Stimulated activated CD8-positive, alpha-beta memory T cell treated with anti-CD3 and anti-CD28 coated beads, Interleukin-7, amount 100 ng/mL, for 48 hours (primary cell): Measurements from ENCODE around the gene CLVS2.

ENCODE experiments used
- DNase-seq, 2 donors: peaks; one replicate each; pipeline ENCODE4 v3.0.0-alpha.2; 2020; ENCODE audit warnings: low read depth in 1 of 2; ENCODE audit errors: extremely low read depth in 1 of 2

CLVS2 gene

DNA sequence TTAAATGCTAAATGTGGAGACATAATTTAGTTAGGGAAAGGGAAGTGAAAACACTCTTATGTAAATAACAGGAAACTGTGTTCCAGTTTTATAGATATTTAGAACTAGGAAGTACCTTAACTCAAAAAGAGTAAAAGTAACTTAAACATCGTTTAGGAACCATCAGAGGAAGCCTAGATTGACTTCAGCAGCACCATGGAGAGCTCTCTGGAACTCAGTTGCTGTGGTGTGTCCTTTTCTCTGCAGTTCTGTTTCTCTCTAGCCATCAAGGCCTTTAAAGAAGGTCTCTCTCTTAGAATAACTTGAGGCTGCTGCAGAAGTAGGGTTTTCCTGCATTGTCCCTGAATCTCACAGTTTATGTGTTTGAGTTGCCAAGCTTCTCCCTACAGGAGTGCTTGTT lies 26.9 kb downstream of the CLVS2 start:
- DNase-seq = no peak

DNA sequence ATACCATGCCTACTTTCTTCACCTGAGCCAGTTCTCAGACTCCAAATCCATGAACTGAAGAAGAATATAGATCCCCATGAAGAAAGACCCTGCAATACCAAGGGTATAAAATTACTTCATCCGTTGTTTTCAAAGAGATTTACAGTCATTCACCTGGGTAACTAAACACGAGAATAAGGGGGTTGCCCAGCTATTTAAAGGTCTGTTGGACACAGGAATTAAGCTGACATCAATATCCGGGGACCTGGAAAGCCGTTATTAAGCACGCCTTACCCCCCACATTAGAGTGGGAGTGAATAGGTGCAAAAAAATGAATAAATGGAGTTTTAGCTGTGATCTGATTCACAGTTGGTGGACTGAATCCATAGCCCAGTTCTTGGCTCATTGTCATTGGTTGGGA lies 28.9 kb downstream of the CLVS2 start:
- DNase-seq = no peak

DNA sequence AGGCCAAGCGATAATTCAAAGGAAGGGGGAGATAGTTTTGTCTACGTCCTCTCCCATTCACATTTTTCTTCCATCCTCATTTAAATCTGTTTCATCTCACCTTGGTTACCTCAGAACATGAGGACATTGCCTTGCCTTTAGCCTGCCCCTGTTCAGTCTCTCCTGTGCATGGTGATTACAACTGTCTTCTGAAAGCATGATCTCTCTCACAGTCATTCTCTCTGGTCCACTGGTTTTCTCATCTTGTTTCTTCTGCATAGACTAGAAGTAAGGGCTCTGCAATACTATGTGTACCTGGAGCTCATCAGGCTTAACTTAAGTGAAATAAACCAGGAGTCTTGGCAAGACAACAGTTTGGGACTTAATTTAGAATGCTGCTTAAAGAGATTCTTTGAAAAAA lies 31.4 kb downstream of the CLVS2 start:
- DNase-seq = no peak

DNA sequence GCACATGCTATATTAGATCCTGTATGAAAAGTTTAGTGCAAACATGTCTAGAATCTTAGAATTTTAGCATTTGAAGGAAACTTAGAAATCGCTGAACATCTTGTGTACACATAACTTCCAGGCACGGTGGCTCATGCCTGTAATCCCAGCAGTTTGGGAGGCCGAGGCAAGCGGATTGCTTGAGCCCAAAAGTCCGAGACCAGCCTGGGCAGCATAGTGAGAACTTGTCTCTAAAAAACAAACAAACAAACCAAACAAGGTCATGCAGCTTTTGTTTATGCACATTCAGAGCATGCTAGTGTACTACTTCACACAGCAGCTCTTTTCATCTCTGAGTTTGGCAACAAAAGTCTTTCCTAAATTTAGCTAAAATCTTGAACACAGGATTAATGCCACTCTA lies 32.2 kb downstream of the CLVS2 start:
- no peak for DNase-seq

DNA sequence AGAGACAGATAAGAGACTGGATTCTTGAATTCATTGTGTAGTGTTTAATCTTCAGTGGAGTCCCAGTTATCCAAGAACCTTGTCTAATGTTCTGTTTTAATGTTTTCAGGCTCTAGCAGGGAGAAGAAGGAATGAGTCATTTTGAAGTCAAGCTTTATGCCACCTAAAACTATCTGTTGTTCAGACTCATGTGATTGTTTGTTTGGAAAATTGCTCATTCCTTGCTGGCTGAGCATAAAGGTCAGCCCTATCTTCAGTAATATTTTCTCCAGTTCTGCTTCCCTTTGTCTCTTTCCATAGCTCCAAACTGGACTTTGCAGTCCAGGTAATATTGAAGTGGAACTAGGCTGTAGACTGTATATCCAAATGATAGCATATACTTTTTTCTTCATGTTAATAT lies 34.2 kb downstream of the CLVS2 start:
- no peak for DNase-seq

DNA sequence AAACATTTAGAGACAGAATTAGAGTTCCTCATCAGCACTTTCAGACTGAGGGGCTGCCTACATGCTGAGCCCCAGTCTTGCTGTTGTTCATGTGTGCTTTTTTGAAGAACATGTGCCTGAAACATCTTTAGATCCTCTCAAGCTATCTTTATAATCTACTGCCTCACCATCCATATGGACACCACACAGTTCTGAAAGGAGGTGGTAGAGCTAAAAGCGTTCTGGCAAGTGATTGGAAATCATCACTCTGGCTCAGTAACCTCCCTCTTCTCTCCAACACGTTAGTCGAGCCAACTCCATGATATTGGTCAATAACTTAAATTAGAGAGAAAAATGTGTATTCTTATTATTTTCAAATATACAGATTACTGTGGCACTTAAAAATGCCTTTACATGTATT lies 40.6 kb downstream of the CLVS2 start:
- no peak for DNase-seq

DNA sequence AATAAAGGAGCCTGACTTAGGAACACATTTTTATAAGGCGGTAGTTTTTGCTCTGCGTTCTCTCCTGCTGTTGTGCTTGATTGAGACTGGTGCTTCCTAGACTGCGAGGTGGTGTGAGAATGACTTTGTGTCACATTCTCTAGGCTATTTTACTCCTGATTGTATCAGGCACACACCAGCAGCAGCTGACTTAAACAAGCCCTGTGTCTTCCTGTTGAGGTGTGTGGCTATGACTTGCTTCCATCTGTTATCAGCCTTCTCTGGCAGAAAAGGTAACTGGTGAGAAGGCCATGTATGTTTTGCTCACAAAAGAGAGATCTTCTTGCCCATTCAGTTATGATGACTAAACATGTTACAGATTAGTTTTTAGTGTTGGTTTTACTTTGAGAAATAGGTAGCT lies 43.4 kb downstream of the CLVS2 start:
- no peak for DNase-seq

DNA sequence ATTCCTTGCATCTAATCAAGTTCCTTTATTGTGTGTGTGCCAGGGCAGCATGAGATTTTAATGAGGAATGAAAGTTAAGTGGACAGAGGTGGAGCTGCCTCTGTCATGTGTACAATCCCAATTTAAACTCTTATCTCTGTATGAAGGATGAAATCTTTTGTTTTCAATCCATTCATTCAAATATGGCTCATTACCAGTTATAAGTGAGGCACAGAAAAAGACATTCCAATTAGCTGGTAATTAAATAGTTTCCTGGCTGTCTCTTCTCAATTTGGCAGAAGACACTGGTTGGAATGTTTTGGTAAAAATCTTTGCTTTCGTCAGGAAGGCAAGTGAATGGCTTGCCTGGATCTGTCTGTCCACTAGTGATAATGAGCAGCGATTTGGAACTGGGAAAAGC lies 46.4 kb downstream of the CLVS2 start:
- no peak for DNase-seq

DNA sequence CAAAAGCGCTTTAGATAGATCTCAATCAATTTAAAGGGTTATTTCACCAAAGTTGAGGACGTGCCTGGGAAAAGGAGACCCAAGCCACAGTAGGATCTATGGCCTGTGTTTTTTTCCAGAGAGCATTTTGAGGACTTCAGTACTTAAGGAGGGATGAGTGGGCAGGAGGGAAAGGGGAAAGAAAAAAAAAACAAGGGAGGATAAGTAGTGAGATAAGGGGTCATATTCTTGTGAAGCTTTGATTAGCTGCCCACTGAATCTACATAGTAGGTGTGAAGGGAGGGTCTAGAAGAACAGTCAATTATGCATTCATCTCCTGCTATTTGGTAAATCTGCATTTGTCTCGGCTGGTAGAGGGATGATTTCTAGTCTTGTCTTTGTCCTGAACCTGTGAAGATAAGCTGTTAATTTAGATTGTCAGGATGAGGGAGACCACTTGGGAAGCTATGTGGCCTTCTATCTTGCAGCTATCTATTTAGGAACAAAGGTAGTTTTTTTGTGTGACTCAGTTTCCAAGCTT lies 48.4 kb downstream of the CLVS2 start:
- no peak for DNase-seq

DNA sequence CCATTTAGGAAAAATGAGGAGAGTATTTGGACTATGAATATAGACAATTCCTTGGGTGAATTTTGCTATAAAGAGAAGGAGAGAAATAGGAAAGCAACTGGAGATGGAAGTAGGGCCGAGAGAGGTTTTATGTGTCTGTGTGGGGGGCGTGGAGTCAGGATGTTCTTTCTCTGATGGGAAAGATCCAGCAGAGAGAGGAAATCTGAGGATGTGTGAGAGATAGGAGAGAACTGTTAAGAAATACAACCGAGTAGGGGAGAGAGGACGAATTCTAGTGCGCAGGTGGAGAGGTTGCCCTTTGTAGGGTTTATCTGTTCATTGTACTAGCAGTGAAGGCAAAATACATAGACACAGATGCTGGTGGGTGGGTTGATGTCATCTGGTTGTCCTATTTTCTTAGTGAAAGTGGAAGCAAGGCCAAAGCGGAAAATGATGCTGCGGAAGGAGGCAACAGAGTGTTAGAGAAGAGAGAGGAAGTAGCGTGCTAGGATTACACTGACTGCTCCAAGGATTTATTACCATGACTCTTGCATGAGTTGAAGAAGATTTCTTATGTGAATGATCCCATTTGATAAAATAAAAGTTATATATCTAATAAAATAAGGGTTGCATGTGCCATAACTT lies 57.7 kb downstream of the CLVS2 start:
- no peak for DNase-seq

DNA sequence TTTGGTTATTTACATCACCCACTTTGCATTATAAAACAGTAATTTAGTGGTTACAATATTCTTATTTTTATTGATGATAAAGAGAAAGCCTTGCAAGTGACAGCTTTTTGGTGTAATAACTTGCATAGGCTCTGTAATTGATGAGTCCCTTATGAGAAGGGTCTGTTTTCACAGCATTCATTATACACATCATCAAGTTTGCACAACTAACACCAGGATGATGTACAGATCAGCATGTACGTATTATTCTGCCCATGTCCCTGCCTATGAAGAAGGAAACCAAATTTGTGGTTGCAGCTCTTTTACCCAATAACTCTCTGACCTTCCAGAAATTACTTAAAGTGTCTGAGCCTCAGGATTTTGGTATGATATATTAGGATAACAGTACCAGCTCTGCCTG lies 59.2 kb downstream of the CLVS2 start:
- no peak for DNase-seq

DNA sequence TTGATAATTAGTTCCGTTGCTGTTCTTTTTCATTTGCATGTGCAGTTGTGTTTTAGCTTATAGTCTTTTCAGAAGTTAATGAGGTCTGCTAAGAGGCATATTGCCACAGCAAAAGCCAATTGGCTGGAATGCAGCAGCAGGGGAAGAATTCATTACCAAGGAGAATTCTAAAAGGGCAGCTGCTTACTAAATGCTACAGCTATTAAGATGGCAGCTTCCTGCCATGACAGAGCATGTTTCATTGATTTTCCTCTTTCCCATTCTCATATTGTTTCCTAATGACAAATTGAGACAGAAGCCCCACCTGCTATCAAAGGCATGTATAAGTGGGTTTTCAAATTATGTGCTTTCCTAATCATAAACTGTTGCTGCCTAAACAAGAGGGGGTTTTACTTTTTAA lies 66.6 kb downstream of the CLVS2 start:
- no peak for DNase-seq

DNA sequence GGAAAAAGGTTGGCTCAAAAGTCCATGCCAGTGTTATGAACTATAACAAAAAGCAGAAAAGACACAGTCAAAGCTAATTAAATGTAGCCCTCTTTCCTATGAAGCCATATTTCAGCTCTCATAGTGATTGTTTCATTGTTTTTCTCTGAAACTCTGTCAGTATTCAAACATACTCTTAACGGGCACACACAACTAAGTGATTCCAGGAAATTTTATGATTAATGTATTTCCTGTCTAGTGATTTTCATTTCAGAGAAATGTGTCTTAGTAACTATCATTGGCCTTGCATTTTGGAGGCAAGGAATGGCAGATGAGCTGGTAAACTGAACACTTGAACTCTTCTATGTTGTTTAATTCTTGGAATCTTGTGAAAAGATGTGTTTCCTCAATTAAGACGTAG lies 68.0 kb downstream of the CLVS2 start:
- DNase-seq = no peak

DNA sequence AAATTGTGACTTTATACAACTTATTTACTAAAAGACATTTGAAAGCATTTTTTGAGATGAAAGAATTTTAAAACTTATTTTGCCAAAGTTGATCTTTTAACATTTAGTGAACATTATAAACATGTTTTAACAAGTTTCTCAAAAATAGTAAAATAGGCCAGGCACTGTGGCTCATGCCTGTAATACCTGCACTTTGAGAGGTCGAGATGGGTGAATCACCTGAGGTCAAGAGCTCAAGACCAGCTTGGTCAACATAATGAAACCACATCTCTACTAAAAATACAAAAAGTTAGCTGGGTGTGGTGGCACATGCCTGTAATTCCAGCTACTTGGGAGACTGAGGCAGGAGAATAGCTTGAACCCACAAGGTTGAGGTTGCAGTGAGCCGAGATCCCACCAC lies 78.6 kb downstream of the CLVS2 start:
- DNase-seq = no peak

DNA sequence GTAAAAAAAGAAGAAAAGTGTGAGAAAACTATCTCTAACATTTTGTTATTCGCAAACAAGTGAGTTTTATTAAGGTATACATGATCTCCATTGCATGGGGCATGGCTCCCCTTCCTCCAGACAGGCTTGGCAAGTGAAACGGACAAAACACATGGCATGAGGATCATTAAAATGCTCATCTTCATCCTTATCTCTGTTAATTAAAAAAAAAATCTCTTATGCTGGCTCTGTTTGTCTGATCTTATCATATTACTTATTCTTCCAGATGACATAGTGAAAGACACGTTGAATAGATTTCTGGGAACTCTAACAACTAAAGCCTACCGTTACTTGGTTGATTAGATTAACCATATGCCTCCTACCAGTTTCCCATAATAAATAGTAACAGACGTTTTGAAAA lies 89.4 kb downstream of the CLVS2 start:
- DNase-seq = no peak

DNA sequence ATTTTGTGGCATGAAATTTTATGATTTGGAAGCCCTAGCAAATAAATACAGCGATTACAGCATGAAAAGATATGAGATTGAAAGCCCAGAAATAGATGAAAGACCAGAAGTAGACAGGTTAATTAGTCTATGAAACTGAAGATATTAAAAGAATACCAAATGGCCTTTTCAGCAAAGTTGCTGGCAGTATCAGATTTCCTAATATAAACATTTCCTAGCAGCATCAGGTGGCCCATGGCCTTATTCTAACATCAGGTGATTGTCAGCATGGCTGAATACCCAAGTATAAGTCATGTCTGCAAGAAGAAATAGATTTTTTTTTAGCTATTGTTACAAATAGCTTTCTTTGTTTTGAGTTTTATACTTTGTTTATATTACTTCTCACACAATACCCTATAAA lies 93.2 kb downstream of the CLVS2 start:
- no peak for DNase-seq

DNA sequence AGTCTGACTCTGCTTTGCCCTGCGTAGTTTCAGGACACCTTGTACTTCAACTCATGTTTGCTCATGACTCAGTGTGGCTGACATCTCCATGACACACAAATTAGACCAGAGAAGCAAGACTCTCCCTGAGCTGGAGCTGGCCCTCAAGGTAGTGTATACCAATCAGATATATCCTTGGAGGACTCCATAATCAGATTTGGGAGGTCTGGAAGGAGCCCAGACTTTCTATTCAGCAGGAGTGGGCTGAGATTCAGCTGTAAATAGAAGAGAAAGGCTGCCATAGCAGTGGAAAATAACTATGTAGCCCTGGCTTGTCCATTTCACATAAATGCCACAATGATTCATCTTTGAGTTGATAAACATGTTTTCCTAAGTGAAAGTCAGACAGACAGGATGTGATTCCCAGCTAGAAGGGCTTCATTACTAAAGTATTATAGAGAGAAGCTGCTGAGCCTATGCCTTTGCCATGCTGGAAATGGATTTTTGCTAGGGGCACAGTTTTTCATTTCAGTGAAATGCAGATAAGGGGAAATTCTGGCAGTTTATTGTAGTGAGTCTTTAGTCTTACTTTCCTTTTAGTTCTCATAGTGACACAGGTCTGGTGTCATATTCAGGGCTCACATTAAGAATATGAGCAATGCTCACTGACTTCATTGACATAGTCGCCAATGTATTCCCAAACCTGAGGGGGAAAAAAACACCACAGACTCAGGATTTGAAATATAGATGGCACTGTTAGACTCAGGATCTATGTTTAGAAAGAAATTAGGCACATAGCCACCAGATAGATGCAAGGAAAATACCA lies 95.3 kb downstream of the CLVS2 start:
- no peak for DNase-seq

DNA sequence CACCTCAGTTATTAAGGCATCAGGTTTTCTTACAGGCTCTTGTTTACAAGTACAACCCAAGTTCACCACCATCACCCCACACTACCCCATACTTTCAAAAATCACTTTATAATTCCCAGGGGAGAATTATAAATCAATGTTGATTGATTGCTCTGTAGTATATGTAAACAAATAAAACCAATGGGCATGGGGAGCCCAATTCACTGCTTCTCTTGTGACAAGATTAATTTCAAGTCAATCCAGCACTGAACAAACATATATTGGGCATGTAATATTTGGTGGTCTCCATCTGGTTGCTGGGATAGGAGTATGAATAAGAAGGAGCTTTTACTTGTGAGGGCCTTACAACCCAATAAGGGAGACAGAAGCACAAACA lies 95.8 kb downstream of the CLVS2 start:
- no peak for DNase-seq

DNA sequence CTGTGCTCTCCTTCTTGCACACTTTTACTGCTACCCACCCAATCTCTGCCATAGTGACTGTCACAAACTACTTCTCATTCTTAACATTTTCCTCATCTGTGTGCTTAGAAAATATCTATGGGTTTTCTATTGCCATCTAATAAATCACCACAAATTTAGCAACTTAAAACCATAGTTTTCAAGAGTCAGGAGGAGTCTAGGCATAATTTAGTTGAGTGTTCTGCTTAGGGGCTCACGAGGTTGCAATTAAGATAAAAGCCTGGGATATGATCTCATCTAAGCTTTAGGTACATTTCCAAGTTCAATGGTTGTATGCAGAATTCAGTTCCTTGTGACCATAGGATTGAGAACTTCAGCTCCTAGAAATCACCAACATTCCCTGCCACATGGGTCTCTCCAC lies 98.8 kb downstream of the CLVS2 start:
- DNase-seq = no peak

DNA sequence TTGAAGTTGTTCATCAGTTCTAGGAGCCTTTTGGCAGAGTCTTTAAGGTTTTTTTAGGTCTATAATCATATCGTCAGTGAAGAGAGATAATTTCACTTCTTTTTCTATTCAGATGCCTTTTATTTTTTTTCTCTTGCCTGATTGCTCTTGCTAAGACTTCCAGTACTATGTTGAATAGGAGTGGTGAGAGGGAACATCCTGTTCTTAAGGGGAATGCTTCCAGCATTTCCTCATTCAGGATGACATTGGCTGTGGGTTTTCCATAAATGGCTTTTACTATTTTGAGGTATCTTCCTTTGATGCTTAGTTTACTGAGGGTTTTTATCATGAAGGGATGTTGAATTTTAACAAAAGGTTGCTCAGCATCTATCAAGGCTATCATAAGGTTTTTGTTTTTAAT lies 109.5 kb downstream of the CLVS2 start:
- no peak for DNase-seq

DNA sequence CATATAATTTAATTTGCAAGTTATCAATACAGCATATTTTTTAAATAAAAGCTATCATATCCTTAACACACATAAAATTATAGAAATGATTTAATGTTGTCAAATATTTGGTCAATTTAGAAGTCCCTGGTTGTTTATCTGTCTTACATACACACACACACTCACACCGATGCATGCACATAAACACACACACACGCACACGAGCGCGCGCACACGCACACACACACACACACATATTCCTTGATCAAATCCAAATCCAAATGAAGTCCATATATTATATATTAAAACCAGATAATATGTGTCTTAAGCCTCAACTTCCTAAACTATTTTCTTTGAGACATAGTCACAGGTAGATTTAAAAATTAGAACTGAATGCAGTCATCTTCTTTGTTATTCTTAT lies 120.3 kb downstream of the CLVS2 start:
- DNase-seq = no peak

DNA sequence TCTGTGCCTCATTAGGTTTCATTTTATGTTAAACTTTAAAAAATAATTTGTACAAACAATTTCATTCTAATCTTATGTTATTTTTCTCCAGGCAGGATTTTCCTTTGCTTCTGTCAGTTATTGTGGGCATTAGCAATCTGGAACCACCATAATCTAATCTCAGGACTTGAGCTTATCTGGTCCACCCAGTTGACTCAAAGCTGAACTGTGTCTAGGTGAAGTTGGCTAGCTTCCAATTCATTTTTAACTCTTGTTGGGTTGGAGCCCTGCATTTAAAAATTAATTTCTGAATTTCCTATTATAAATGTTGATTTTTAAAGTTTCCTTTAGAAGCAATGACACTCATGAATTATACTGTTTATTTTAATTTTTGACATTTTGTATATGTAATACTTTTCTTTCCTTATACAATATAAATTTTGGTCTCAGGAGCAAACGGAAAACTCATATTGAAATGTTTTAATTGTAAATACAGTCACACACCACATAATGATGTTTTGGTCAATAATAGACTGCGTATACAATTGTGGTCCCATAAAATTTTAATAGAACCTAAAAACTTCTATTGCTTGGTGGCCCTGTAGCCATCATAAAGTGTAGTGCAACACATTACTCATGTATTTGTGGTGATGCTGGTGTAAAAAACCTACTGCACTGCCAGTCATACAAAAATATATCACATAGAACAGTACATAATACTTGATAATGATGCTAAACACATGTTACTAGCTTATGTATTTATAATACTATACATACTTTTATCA lies 121.3 kb downstream of the CLVS2 start:
- DNase-seq = no peak
